ENCODE data around the gene FAM181A. TPM values are rescaled to one million over a fixed set of nuclear protein-coding genes. Genes with fewer than 3 reads are reported as not detected.

The FAM181A gene
- total and polyA plus RNA-seq, 2 of the 4 experiments (the other 2 are of a cell fraction): not detected

DNA sequence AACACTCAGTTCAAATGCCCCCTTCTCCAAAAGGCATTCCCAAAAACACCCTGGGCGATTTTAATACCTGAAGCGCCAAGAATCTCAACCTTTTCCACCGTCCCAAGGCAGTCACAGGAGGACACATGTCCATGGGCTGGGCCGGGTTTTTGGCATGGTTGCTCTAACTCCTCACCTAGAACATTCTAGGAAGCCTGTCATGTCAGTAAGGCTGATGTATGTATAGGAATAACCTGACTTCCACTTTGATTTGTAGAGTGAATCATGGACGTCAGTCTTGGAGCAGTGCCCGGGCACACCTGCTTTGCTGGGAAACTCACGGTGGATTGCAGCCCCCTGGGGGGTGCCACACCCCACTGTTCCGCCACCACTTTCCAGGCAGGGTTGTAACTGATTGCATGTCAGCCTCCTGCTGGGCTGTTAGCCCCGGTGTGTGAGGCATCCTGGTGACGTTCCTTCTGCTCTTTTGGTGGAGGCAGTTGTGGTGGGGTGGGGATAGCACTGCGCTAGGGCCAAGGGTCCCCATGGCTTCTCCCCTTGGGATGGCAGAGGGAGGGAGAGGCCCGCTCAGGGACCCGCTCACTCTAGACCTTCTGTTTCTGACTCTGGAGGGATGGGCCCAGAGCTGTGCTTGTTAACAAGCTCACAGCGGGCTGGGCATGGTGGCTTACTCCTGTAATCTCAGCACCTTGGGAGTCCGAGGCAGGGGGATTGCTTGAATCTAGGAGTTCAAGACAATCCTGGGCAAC is 35.2 kb upstream of the FAM181A start:
- TF ChIP-seq SMC3 (IDR thresholded peaks at IDR 0.05; ENCODE audit: low read depth, low read length) (no peak), RAD21 (IDR thresholded peaks at IDR 0.05; ENCODE audit: low read length) (no peak), POLR2A (IDR thresholded peaks at IDR 0.05; ENCODE audit: low read depth, low read length) (no peak), MAZ (IDR thresholded peaks at IDR 0.05; ENCODE audit: borderline replicate concordance, low read depth, low read length) (no peak), CEBPB (IDR thresholded peaks at IDR 0.05; ENCODE audit: low read depth, low read length) (no peak), MXI1 (IDR thresholded peaks at IDR 0.05; ENCODE audit: borderline replicate concordance, low read depth, low read length) (no peak), MAFK (IDR thresholded peaks at IDR 0.05; ENCODE audit: low read depth, low read length) (no peak), FOS (IDR thresholded peaks at IDR 0.05; ENCODE audit: low read depth, low read length) (no peak), NFE2L2 (IDR thresholded peaks at IDR 0.05; ENCODE audit: low read depth, low read length) (no peak), RFX5 (IDR thresholded peaks at IDR 0.05; ENCODE audit: low read depth, low read length) (no peak), RCOR1 (IDR thresholded peaks at IDR 0.05; ENCODE audit: insufficient replicate concordance, low read length) (no peak), BHLHE40 (IDR thresholded peaks at IDR 0.05; ENCODE audit: low read depth, low read length) (no peak), CHD1 (IDR thresholded peaks at IDR 0.05; ENCODE audit: low read depth, low read length) (no peak)
- TF ChIP-seq, protein P1, sequence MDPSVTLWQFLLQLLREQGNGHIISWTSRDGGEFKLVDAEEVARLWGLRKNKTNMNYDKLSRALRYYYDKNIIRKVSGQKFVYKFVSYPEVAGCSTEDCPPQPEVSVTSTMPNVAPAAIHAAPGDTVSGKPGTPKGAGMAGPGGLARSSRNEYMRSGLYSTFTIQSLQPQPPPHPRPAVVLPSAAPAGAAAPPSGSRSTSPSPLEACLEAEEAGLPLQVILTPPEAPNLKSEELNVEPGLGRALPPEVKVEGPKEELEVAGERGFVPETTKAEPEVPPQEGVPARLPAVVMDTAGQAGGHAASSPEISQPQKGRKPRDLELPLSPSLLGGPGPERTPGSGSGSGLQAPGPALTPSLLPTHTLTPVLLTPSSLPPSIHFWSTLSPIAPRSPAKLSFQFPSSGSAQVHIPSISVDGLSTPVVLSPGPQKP (IDR thresholded peaks at IDR 0.05; ENCODE audit: borderline replicate concordance, low read depth, low read length): no peak
- TF ChIP-seq, protein P2, sequence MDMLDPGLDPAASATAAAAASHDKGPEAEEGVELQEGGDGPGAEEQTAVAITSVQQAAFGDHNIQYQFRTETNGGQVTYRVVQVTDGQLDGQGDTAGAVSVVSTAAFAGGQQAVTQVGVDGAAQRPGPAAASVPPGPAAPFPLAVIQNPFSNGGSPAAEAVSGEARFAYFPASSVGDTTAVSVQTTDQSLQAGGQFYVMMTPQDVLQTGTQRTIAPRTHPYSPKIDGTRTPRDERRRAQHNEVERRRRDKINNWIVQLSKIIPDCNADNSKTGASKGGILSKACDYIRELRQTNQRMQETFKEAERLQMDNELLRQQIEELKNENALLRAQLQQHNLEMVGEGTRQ (IDR thresholded peaks at IDR 0.05; ENCODE audit: low read depth, low read length): no peak
- TF ChIP-seq, protein P3, sequence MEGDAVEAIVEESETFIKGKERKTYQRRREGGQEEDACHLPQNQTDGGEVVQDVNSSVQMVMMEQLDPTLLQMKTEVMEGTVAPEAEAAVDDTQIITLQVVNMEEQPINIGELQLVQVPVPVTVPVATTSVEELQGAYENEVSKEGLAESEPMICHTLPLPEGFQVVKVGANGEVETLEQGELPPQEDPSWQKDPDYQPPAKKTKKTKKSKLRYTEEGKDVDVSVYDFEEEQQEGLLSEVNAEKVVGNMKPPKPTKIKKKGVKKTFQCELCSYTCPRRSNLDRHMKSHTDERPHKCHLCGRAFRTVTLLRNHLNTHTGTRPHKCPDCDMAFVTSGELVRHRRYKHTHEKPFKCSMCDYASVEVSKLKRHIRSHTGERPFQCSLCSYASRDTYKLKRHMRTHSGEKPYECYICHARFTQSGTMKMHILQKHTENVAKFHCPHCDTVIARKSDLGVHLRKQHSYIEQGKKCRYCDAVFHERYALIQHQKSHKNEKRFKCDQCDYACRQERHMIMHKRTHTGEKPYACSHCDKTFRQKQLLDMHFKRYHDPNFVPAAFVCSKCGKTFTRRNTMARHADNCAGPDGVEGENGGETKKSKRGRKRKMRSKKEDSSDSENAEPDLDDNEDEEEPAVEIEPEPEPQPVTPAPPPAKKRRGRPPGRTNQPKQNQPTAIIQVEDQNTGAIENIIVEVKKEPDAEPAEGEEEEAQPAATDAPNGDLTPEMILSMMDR (conservative IDR thresholded peaks at IDR 0.05; ENCODE audit: low read depth, low read length): no peak
- Histone ChIP-seq H3K9me1 (ENCODE audit: insufficient read depth, low read length) (no peaks in the 10 kb centered on the region), H3K4me1 (ENCODE audit: control insufficient read depth, insufficient read depth, low read length) (no peaks in the 10 kb centered on the region), H4K91ac (ENCODE audit: insufficient read depth, low read depth, low read length) (no peak overlapping the region), H2AK9ac (replicated peaks; ENCODE audit: low read depth, low read length, poor library complexity) (no peak overlapping the region), H2AFZ (replicated peaks; ENCODE audit: low read length, poor library complexity) (no peak overlapping the region), H4K20me1 (ENCODE audit: insufficient read depth, low read length) (no peaks in the 10 kb centered on the region), H3K4me2 (ENCODE audit: low read depth, low read length) (no peak overlapping the region), H3K79me1 (ENCODE audit: low read depth in 1 of 2, low read length in 2 of 2) (no peaks in the 10 kb centered on the region), H3K27ac (ENCODE audit: insufficient read depth, low read length) (no peak overlapping the region), H2AK5ac (ENCODE audit: low read depth, low read length) (no peak overlapping the region), H2BK20ac (ENCODE audit: low read depth, low read length) (no peak overlapping the region), H3K9me3 (ENCODE audit: control insufficient read depth, insufficient read depth, low read length) (no peaks in the 10 kb centered on the region), H3K14ac (replicated peaks; ENCODE audit: low read depth, low read length) (no peak overlapping the region), H2BK5ac (ENCODE audit: low read depth, low read length, poor library complexity, severe bottlenecking) (no peak overlapping the region), H3K36me3 (ENCODE audit: control insufficient read depth, insufficient read depth, low read length) (no peaks in the 10 kb centered on the region), H3K23ac (ENCODE audit: low read depth, low read length) (no peak overlapping the region), H3K4ac (ENCODE audit: low read depth, low read length) (no peak overlapping the region), H4K5ac (ENCODE audit: low read depth, low read length) (no peak overlapping the region), H4K8ac (ENCODE audit: low read depth in 2 of 2, low read length in 2 of 2) (no peak overlapping the region), H3K56ac (ENCODE audit: extremely low read depth, insufficient read depth, low read length) (no peak overlapping the region), H3K4me3 (ENCODE audit: insufficient read depth, low read depth, low read length) (no peak overlapping the region), H2BK120ac (ENCODE audit: low read depth, low read length) (no peak overlapping the region), H3K18ac (ENCODE audit: low read depth, low read length) (no peak overlapping the region), H2BK15ac (ENCODE audit: low read depth, low read length) (no peak overlapping the region), H3K27me3 (ENCODE audit: control insufficient read depth, insufficient read depth, low read length) (peaks cover 19% of the 10 kb centered on the region), H3K9ac (ENCODE audit: low read depth, low read length) (no peak overlapping the region)
- ChIA-PET POLR2A (ENCODE audit: unreplicated experiment) (no interaction called here), CTCF (no interaction called here)
- 80% methylated on average over 1 of the region's 15 CpGs; no CpG with 5 or more reads in 1 of the 2 experiments for WGBS, 2 experiments (ENCODE audit: extremely low coverage in 2 of 2, insufficient read length in 1 of 2)
- intact Hi-C loops (cut with micrococcal nuclease): loop anchor here (2.0 kb wide), 1 partner anchor 237 kb away; no protein-coding TSS in a partner anchor
- ATAC-seq (ENCODE audit: low read depth): no peak
- in situ Hi-C loops (cut with MboI; ENCODE audit: low sequenced_read_pairs): no loop called here
- dilution Hi-C loops (cut with HindIII; ENCODE audit: low sequenced_read_pairs, unreplicated experiment): no loop called here
- no TSS peak for BruUV-seq (replicated peaks)
- DNase-seq: no peak
